NCI-H187 (cell line): Measurements from ENCODE around the gene STAG3.
"Not testable (repeated sequence)": the region's sequence is repeated elsewhere in the genome, so short reads cannot be mapped to it uniquely, and the experiment has no call there.

Experiments
- DNase-seq, 2 experiments: peaks; one replicate each; lab custom pipeline; 2025; lab: John Stamatoyannopoulos, UW

The STAG3 gene

GRCh38 chr7:100174582-100174981, 3.1 kb upstream of the STAG3 start:
- no peak for DNase-seq

GRCh38 chr7:100175296-100175935, 2.3 kb upstream of the STAG3 start:
- DNase-seq: no peak

GRCh38 chr7:100176096-100177044, 1.3 kb upstream of the STAG3 start:
- no peak for DNase-seq

GRCh38 chr7:100180084-100180483, 2.4 kb downstream of the STAG3 start:
- not testable (repeated sequence) for DNase-seq

GRCh38 chr7:100182616-100183015, 4.9 kb downstream of the STAG3 start:
- not testable (repeated sequence) for DNase-seq

- DNase-seq: not testable (repeated sequence)
These were observed 5.4 kb downstream of the STAG3 start for GRCh38 chr7:100183090-100183489.

GRCh38 chr7:100185726-100186125, 8.0 kb downstream of the STAG3 start:
- DNase-seq: no peak

GRCh38 chr7:100189061-100189460, 11.3 kb downstream of the STAG3 start:
- DNase-seq: no peak

GRCh38 chr7:100190048-100190711, 12.5 kb downstream of the STAG3 start:
- no peak for DNase-seq

- no peak for DNase-seq
These were observed 14.1 kb downstream of the STAG3 start for GRCh38 chr7:100191775-100192174.

- DNase-seq: not testable (repeated sequence)
These were observed 14.7 kb downstream of the STAG3 start for GRCh38 chr7:100192281-100192862.

- DNase-seq: no peak
These were observed 15.3 kb downstream of the STAG3 start for GRCh38 chr7:100192969-100193368.

GRCh38 chr7:100195222-100195621, 17.5 kb downstream of the STAG3 start:
- DNase-seq: no peak

GRCh38 chr7:100195901-100196322, 18.2 kb downstream of the STAG3 start:
- DNase-seq: not testable (repeated sequence)

GRCh38 chr7:100198266-100198665, 20.5 kb downstream of the STAG3 start:
- DNase-seq: no peak

- DNase-seq: no peak
These were observed 23.0 kb downstream of the STAG3 start for GRCh38 chr7:100200693-100201092.

- DNase-seq: no peak
These were observed 26.7 kb downstream of the STAG3 start for GRCh38 chr7:100204454-100204853.

- no peak for DNase-seq
These were observed 31.2 kb downstream of the STAG3 start for GRCh38 chr7:100208911-100209408.

- DNase-seq: no peak
These were observed 31.8 kb downstream of the STAG3 start for GRCh38 chr7:100209493-100209892.

GRCh38 chr7:100210805-100211204, 33.1 kb downstream of the STAG3 start:
- DNase-seq: no peak

GRCh38 chr7:100211342-100211780, 33.6 kb downstream of the STAG3 start:
- no peak for DNase-seq
